Kidney (tissue), 14 donors: ENCODE measurements around the gene HBEGF. TPM values are rescaled to one million over a fixed set of nuclear protein-coding genes. Genes with fewer than 3 reads are reported as not detected.

Experiments
- DNase-seq, 5 donors: peaks; one replicate each; pipeline ENCODE4 v3.0.0-alpha.2; 2013 to 2020
- FAIRE-seq: peaks from 2 replicates; lab custom pipeline; 2012; peaks lifted over from hg19 to GRCh38; lab: Jason Lieb, UNC
- H3K27ac ChIP-seq, 2 donors: one replicate each; pipeline ENCODE4 v1.7.0; 2013; ENCODE audit warnings: low read depth in 2 of 2, low read length in 2 of 2, inconsistent platforms in 1 of 2
- H3K27me3 ChIP-seq: one replicate; pipeline ENCODE4 v1.7.1; 2013; ENCODE audit warnings: low read length, inconsistent platforms; ENCODE audit not compliant: control insufficient read depth, insufficient read depth
- H3K36me3 ChIP-seq, 3 donors: one replicate each; pipeline versions ENCODE4 v1.7.0 to v1.7.1; 2013; ENCODE audit warnings: low read length in 3 of 3, control low read depth in 1 of 3, inconsistent platforms in 1 of 3; ENCODE audit not compliant: insufficient read depth in 3 of 3, control insufficient read depth in 2 of 3
- H3K4me1 ChIP-seq, 3 donors: one replicate each; pipeline versions ENCODE4 v1.7.0 to v1.7.1; 2013; ENCODE audit warnings: low read length in 3 of 3, inconsistent platforms in 1 of 3, low read depth in 1 of 3; ENCODE audit not compliant: control insufficient read depth in 2 of 3, insufficient read depth in 2 of 3
- H3K4me3 ChIP-seq, 3 donors: one replicate each; pipeline versions ENCODE4 v1.7.0 to v1.8.1; 2013; ENCODE audit warnings: low read length in 3 of 3, control low read depth in 1 of 3, inconsistent platforms in 1 of 3
- H3K9ac ChIP-seq, 3 donors: one replicate each; pipeline versions ENCODE4 v1.7.0 to v1.7.1; 2013; ENCODE audit warnings: low read length in 3 of 3, control low read depth in 1 of 3, inconsistent platforms in 1 of 3
- H3K9me3 ChIP-seq, 3 donors: one replicate each; pipeline versions ENCODE4 v1.7.0 to v1.7.1; 2013; ENCODE audit warnings: low read length in 3 of 3, control low read depth in 1 of 3, inconsistent platforms in 1 of 3; ENCODE audit not compliant: control insufficient read depth in 2 of 3, insufficient read depth in 1 of 3
- intact Hi-C: fragments of 100-400 bp; cut with DNase I; formaldehyde crosslinking; loops from one replicate; pipeline ENCODE4 v1.11.1; 2022
- polyA plus RNA-seq: library from polyadenylated mRNA; stranded (reverse); fragments of 350-450 nt; fragmentation: Illumina TruSeq; extraction: RNeasy Lipid Tissue Mini Kit (QIAGEN cat#74804); gene quantifications from one replicate; pipeline ENCODE4 v1.2.3, GENCODE V29; 2014; ENCODE audit warnings: low read depth, low replicate concordance; ENCODE audit not compliant: insufficient read depth
- total RNA-seq: library from RNA; stranded (reverse); fragmentation: NEBNext Ultra II Directional; extraction: Animal tissue kit (Norgen Biotek cat#: 25700); gene quantifications from one replicate; pipeline ENCODE4 v1.2.1, GENCODE V29; 2021
- TF ChIP-seq, protein P1 (sequence below): IDR thresholded peaks from 3 replicates; pipeline ENCODE4 v1.5.1; 2012; ENCODE audit warnings: mild to moderate bottlenecking, moderate library complexity, borderline replicate concordance; ENCODE audit not compliant: insufficient read depth; ENCODE audit errors: extremely low read depth
- donor health status: control.
- donor health status: control.
- donor health status: control.
- donor health status: control.
- donor health status: control.
- donor health status: DM: yes; HTN: yes; CAD: no.
- donor health status: Normal renal cell carcinoma (clear cell type).

HBEGF gene
- total and polyA plus RNA-seq, 2 donors from 2014 or later: 6.0 to 7.8 TPM

DNA sequence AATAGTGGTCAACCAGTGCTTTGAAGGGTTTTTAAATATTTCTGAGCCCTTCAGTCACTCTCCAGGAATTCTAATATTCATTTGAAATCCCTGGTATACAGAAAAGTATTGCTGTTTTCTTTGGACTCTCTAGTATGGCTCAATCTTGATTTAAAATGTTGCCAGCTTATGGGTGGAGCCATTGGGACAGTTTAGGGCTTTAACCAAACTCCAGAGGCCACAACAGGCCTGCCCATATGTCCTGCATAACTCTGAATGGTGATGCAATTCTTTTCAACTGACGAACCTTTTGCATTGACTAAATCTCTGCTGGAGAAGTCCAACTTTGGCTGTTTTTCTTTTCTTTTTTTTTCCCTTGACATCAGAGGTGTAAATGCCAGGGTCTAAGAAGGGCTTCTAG is 44.9 kb upstream of the HBEGF start:
- FAIRE-seq (no peak), DNase-seq (no peak)
- H3K9me3 ChIP-seq: no peaks in the 10 kb centered on the region
- H3K4me3 ChIP-seq: no peak overlapping the region
- no peak overlapping the region for H3K27ac ChIP-seq
- intact Hi-C loops: no loop called here
- no peak overlapping the region for H3K9ac ChIP-seq
- H3K36me3 ChIP-seq: no peaks in the 10 kb centered on the region
- TF ChIP-seq, protein P1, sequence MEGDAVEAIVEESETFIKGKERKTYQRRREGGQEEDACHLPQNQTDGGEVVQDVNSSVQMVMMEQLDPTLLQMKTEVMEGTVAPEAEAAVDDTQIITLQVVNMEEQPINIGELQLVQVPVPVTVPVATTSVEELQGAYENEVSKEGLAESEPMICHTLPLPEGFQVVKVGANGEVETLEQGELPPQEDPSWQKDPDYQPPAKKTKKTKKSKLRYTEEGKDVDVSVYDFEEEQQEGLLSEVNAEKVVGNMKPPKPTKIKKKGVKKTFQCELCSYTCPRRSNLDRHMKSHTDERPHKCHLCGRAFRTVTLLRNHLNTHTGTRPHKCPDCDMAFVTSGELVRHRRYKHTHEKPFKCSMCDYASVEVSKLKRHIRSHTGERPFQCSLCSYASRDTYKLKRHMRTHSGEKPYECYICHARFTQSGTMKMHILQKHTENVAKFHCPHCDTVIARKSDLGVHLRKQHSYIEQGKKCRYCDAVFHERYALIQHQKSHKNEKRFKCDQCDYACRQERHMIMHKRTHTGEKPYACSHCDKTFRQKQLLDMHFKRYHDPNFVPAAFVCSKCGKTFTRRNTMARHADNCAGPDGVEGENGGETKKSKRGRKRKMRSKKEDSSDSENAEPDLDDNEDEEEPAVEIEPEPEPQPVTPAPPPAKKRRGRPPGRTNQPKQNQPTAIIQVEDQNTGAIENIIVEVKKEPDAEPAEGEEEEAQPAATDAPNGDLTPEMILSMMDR: no peak
- H3K27me3 ChIP-seq: no peaks in the 10 kb centered on the region
- H3K4me1 ChIP-seq: no peaks in the 10 kb centered on the region

DNA sequence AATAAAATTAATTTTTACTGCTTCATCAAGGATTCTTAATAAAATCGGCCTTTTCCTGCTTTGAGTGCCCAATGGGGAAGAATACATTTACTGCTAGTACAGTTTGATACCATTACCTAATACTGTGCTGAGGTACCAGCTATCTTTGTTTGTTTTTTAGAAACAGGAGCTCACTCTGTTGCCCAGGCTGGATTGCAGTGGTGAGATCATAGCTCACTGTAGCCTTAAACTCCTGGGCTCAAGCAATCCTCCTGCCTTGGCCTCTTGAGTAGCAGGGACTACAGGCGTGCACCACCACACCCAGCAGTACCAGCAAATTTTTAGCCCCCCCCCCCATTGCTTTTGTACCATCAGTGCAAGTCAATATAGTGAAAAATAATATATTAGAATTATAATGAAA is 41.6 kb upstream of the HBEGF start:
- FAIRE-seq (no peak), DNase-seq (no peak)
- no peaks in the 10 kb centered on the region for H3K27me3 ChIP-seq
- intact Hi-C loops: no loop called here
- H3K36me3 ChIP-seq: no peaks in the 10 kb centered on the region
- H3K27ac ChIP-seq: no peak overlapping the region
- no peak overlapping the region for H3K9ac ChIP-seq
- no peak overlapping the region for H3K4me3 ChIP-seq
- no peaks in the 10 kb centered on the region for H3K9me3 ChIP-seq
- TF ChIP-seq, protein P1: no peak
- no peaks in the 10 kb centered on the region for H3K4me1 ChIP-seq

DNA sequence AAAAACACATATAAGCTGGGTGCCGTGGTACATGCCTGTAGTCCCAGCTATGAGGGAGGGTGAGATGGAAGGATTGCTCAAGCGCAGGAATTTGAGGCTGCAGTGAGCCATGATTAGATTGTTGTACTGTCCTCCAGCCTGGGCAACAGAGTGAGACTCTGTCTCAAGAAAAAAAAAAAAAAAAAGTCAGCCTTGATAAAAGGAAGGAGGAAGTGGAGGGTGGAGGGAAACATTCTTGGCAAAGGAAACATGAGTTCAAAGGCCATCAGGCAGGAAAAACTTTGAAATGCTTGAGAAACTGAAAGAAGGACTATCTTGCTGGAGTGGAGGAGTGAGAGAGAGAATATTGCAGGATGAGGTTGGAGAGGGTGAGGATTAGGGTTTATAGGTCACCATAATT is 36.9 kb upstream of the HBEGF start:
- TF ChIP-seq, protein P1: no peak
- no peaks in the 10 kb centered on the region for H3K27me3 ChIP-seq
- peak overlapping the region in 1 of 3 donors; percentile 6 for H3K4me3 ChIP-seq
- H3K27ac ChIP-seq: no peak overlapping the region
- H3K9ac ChIP-seq: no peak overlapping the region
- no peak for DNase-seq
- no peaks in the 10 kb centered on the region for H3K36me3 ChIP-seq
- intact Hi-C loops: no loop called here
- H3K9me3 ChIP-seq: no peaks in the 10 kb centered on the region
- H3K4me1 ChIP-seq: no peaks in the 10 kb centered on the region
- no peak for FAIRE-seq

DNA sequence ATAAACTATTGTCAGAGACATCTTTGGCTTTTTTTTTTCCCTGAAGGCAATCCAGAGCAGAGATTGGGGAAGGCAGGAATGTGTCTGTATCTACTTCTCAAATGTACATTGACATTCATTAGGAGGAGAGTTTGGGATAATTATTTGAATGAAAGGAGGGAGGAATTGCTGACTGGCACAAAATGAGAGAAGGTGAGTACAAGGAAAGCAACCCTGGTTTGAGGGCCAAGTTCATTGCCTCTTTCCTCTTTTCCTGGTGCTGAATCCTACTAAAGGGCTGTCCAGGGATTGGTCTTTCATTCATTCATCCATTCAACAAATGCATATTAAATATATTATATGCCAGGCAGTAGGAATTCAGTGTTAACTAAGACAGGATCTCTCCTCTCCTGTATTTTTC is 36.5 kb upstream of the HBEGF start:
- no peaks in the 10 kb centered on the region for H3K4me1 ChIP-seq
- no peak overlapping the region for H3K27ac ChIP-seq
- H3K9me3 ChIP-seq: no peaks in the 10 kb centered on the region
- H3K36me3 ChIP-seq: no peaks in the 10 kb centered on the region
- intact Hi-C loops: no loop called here
- no peak overlapping the region for H3K9ac ChIP-seq
- DNase-seq (no peak), FAIRE-seq (no peak)
- no peaks in the 10 kb centered on the region for H3K27me3 ChIP-seq
- no peak overlapping the region for H3K4me3 ChIP-seq
- TF ChIP-seq, protein P1: no peak
